GM12878 (cell line): ENCODE results near the gene PRKN. TPM values are rescaled to one million over a fixed set of nuclear protein-coding genes. Genes with fewer than 3 reads are reported as not detected.

Source experiments
- ASH2L ChIP-seq: fragments of 300-600, 200-600 bp; sonication (generic); IDR thresholded peaks from 2 replicates; pipeline ENCODE4 v1.6.1; 2017; ENCODE audit warnings: low read depth, mild to moderate bottlenecking, borderline replicate concordance
- CBFB ChIP-seq: IDR thresholded peaks from 2 replicates; pipeline ENCODE4 v1.6.1; 2016; ENCODE audit warnings: antibody characterized with exemption, low read depth
- CHD1 ChIP-seq: IDR thresholded peaks from 2 replicates; pipeline ENCODE4 v1.6.1; 2012; ENCODE audit warnings: low read depth, low read length, improper control_type of control experiment
- EZH2 ChIP-seq: IDR thresholded peaks from 2 replicates; pipeline ENCODE4 v1.6.1; 2012; ENCODE audit warnings: low read depth, mild to moderate bottlenecking, control low read depth, inconsistent platforms, low read length, borderline replicate concordance; ENCODE audit not compliant: control insufficient read depth
- IKZF2 ChIP-seq, 2 experiments: fragments of 450-650 bp; IDR thresholded peaks; 2 replicates each; pipeline ENCODE4 v1.6.1; 2017; ENCODE audit warnings: mild to moderate bottlenecking in 2 of 2, moderate library complexity in 2 of 2
- IRF3 ChIP-seq: fragments of 450-650 bp; IDR thresholded peaks from 2 replicates; pipeline ENCODE4 v1.6.1; 2014; ENCODE audit warnings: mild to moderate bottlenecking
- MTA2 ChIP-seq: fragments of 450-650 bp; IDR thresholded peaks from 2 replicates; pipeline ENCODE4 v1.6.1; 2016; ENCODE audit warnings: low read depth, mild to moderate bottlenecking, moderate library complexity
- MTA3 ChIP-seq: IDR thresholded peaks from 2 replicates; pipeline ENCODE4 v1.6.1; 2012; ENCODE audit warnings: low read length, inconsistent platforms, borderline replicate concordance
- NFXL1 ChIP-seq: fragments of 450-650 bp; IDR thresholded peaks from 2 replicates; pipeline ENCODE4 v1.6.1; 2017; ENCODE audit warnings: antibody characterized with exemption, mild to moderate bottlenecking, borderline replicate concordance
- SMAD1 ChIP-seq: fragments of 450-650 bp; IDR thresholded peaks from 2 replicates; pipeline ENCODE4 v1.6.1; 2018; ENCODE audit warnings: mild to moderate bottlenecking, low read depth; ENCODE audit not compliant: partially characterized antibody
- ZNF687 ChIP-seq: fragments of 450-650 bp; IDR thresholded peaks from 2 replicates; pipeline ENCODE4 v1.6.1; 2017; ENCODE audit warnings: mild to moderate bottlenecking, moderate library complexity
- polyA plus RNA-seq, 11 experiments: library from polyadenylated mRNA; depleted of rRNA in 4 of 11; unstranded in 6 of 11; stranded (reverse) in 5 of 11; fragments of >200 nt; fragmentation: Nextera tagmentation in 4 of 11; fragmentation: Illumina TruSeq in 1 of 11; extraction: Ambion mirVana in 4 of 11; extraction: Trizol in 1 of 11; gene quantifications; 1 replicate in 1 of 11; 2 replicates in 10 of 11; pipeline versions ENCODE4 v1.2.1 to v1.2.3, GENCODE V29; 2011 to 2016; ENCODE audit warnings: inconsistent platforms in 2 of 11, missing spikeins in 2 of 11, low read depth in 1 of 11
- total RNA-seq, 4 experiments: library from RNA; depleted of rRNA in 3 of 4; stranded (reverse); fragments of >200 nt in 3 of 4; fragmentation: Illumina TruSeq in 1 of 4; extraction: Trizol in 1 of 4; gene quantifications; 2 replicates each; pipeline versions ENCODE4 v1.2.1 to v1.2.3, GENCODE V29; 2013 to 2021
- TF ChIP-seq, protein P1 (sequence below), 3 experiments: IDR thresholded peaks in 2 of 3; conservative IDR thresholded peaks in 1 of 3; 2 replicates each; pipeline ENCODE4 v1.5.1; 2011; ENCODE audit warnings: low read depth in 3 of 3, low read length in 3 of 3, mild to moderate bottlenecking in 3 of 3, control low read depth in 2 of 3, moderate library complexity in 2 of 3, inconsistent platforms in 1 of 3, mixed read lengths in 1 of 3; ENCODE audit not compliant: control insufficient read depth in 2 of 3, insufficient read depth in 1 of 3; ENCODE audit errors: extremely low read depth in 1 of 3
- TF ChIP-seq, protein P2 (sequence below): IDR thresholded peaks from 2 replicates; pipeline ENCODE4 v1.6.1; 2012; ENCODE audit warnings: improper control_type of control experiment, low read depth, low read length; ENCODE audit not compliant: insufficient replicate concordance

Gene PRKN
- total and polyA plus RNA-seq, 10 of the 15 experiments (the other 5 are each of a cell fraction or from before 2014, with no cell fraction given) = 0.06 to 0.09 TPM; not detected in 8

- TF ChIP-seq, protein P1, sequence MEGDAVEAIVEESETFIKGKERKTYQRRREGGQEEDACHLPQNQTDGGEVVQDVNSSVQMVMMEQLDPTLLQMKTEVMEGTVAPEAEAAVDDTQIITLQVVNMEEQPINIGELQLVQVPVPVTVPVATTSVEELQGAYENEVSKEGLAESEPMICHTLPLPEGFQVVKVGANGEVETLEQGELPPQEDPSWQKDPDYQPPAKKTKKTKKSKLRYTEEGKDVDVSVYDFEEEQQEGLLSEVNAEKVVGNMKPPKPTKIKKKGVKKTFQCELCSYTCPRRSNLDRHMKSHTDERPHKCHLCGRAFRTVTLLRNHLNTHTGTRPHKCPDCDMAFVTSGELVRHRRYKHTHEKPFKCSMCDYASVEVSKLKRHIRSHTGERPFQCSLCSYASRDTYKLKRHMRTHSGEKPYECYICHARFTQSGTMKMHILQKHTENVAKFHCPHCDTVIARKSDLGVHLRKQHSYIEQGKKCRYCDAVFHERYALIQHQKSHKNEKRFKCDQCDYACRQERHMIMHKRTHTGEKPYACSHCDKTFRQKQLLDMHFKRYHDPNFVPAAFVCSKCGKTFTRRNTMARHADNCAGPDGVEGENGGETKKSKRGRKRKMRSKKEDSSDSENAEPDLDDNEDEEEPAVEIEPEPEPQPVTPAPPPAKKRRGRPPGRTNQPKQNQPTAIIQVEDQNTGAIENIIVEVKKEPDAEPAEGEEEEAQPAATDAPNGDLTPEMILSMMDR (IDR thresholded peaks at IDR 0.05 in 2 of 3, conservative IDR thresholded peaks at IDR 0.05 in 1 of 3; ENCODE audit: control insufficient read depth in 2 of 3, extremely low read depth in 1 of 3, insufficient read depth in 1 of 3, low read depth in 3 of 3, low read length in 3 of 3) = no peak
- TF ChIP-seq MTA3 (no peak), ASH2L (no peak), MTA2 (no peak), EZH2 (no peak), NFXL1 (no peak), CBFB (no peak), CHD1 (no peak), IRF3 (no peak), SMAD1 (no peak), ZNF687 (no peak), IKZF2 (IDR thresholded peaks at IDR 0.05) (no peak)
- TF ChIP-seq, protein P2, sequence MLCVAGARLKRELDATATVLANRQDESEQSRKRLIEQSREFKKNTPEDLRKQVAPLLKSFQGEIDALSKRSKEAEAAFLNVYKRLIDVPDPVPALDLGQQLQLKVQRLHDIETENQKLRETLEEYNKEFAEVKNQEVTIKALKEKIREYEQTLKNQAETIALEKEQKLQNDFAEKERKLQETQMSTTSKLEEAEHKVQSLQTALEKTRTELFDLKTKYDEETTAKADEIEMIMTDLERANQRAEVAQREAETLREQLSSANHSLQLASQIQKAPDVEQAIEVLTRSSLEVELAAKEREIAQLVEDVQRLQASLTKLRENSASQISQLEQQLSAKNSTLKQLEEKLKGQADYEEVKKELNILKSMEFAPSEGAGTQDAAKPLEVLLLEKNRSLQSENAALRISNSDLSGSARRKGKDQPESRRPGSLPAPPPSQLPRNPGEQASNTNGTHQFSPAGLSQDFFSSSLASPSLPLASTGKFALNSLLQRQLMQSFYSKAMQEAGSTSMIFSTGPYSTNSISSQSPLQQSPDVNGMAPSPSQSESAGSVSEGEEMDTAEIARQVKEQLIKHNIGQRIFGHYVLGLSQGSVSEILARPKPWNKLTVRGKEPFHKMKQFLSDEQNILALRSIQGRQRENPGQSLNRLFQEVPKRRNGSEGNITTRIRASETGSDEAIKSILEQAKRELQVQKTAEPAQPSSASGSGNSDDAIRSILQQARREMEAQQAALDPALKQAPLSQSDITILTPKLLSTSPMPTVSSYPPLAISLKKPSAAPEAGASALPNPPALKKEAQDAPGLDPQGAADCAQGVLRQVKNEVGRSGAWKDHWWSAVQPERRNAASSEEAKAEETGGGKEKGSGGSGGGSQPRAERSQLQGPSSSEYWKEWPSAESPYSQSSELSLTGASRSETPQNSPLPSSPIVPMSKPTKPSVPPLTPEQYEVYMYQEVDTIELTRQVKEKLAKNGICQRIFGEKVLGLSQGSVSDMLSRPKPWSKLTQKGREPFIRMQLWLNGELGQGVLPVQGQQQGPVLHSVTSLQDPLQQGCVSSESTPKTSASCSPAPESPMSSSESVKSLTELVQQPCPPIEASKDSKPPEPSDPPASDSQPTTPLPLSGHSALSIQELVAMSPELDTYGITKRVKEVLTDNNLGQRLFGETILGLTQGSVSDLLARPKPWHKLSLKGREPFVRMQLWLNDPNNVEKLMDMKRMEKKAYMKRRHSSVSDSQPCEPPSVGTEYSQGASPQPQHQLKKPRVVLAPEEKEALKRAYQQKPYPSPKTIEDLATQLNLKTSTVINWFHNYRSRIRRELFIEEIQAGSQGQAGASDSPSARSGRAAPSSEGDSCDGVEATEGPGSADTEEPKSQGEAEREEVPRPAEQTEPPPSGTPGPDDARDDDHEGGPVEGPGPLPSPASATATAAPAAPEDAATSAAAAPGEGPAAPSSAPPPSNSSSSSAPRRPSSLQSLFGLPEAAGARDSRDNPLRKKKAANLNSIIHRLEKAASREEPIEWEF = no peak
Observed at GRCh38 chr6:161946461-161946860, 781.1 kb downstream of the PRKN start (continued).
